ENCODE data around the gene OSBP2. TPM values are rescaled to one million over a fixed set of nuclear protein-coding genes. Genes with fewer than 3 reads are reported as not detected.

The OSBP2 gene
- total RNA-seq, 2 experiments from 2014 or later = 1.2 to 1.6 TPM

DNA sequence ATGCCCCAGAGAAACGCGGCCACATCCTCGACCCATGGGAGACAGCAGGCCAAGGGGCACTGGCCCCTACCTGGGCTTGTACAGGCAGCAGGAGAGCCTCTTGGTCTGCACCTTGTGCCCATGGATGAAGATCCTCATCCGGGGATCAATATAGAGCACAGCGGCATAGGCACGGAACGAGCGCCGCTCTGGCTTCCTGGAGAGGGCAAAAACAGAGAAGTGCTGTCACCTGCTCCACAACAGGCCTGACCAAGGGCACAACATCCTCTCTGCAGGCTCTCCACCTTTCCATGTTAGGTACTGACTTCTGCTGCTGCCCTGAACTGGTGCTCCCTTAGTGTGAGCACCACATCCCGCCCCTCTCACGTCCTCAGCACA lies 246.7 kb downstream of the OSBP2 start:
- peaks cover 86% of the 10 kb centered on the region for H3K36me3 Mint-ChIP-seq (ENCODE audit: low read depth)
- POLR2A ChIA-PET = interaction anchor here (0.7 to 7.2 kb wide), 9 partner anchors 10 to 350 kb away, joined by 3 to 104 read pairs (median 8); partner anchors contain the start of genes MORC2, PIK3IP1, SMTN and TUG1
- no peaks in the 10 kb centered on the region for H3K27me3 Mint-ChIP-seq
- CTCF ChIA-PET = interaction anchor here (1.0 to 1.4 kb wide), 3 partner anchors 19 to 28 kb away, joined by 6 read pairs; partner anchors contain the start of gene TUG1
- peak overlapping the region; percentile 92 for H3K27ac Mint-ChIP-seq
- DNase-seq = peak in 7 of 14 experiments; percentile 9 to 57 (median 29)
- H3K4me3 Mint-ChIP-seq = peak overlapping the region; percentile 86
- H3K36me3 ChIP-seq (ENCODE audit: insufficient read depth, low read length) = peaks cover 64% of the 10 kb centered on the region
- peak overlapping the region; percentile 65 for H3K4me3 ChIP-seq (ENCODE audit: low read length)
- peaks cover 80% of the 10 kb centered on the region for H3K4me1 ChIP-seq (ENCODE audit: insufficient read depth, low read length)
- no peaks in the 10 kb centered on the region for H3K27me3 ChIP-seq (ENCODE audit: control insufficient read depth in 1 of 2, insufficient read depth in 2 of 2, low read length in 2 of 2)
- no peaks in the 10 kb centered on the region for H3K9me3 Mint-ChIP-seq
- TF ChIP-seq, protein P1, sequence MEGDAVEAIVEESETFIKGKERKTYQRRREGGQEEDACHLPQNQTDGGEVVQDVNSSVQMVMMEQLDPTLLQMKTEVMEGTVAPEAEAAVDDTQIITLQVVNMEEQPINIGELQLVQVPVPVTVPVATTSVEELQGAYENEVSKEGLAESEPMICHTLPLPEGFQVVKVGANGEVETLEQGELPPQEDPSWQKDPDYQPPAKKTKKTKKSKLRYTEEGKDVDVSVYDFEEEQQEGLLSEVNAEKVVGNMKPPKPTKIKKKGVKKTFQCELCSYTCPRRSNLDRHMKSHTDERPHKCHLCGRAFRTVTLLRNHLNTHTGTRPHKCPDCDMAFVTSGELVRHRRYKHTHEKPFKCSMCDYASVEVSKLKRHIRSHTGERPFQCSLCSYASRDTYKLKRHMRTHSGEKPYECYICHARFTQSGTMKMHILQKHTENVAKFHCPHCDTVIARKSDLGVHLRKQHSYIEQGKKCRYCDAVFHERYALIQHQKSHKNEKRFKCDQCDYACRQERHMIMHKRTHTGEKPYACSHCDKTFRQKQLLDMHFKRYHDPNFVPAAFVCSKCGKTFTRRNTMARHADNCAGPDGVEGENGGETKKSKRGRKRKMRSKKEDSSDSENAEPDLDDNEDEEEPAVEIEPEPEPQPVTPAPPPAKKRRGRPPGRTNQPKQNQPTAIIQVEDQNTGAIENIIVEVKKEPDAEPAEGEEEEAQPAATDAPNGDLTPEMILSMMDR (IDR thresholded peaks at IDR 0.05) = no peak
- peak overlapping the region; percentile 59 to 70 for H3K27ac ChIP-seq (ENCODE audit: low read depth in 1 of 2, low read length in 2 of 2)
- no peaks in the 10 kb centered on the region for H3K9me3 ChIP-seq (ENCODE audit: control insufficient read depth in 1 of 2, insufficient read depth in 1 of 2, low read length in 2 of 2)
- intact Hi-C loops (cut with DNase I, micrococcal nuclease) = loop anchor here (2.0 to 10.0 kb wide), 3 partner anchors 21 to 213 kb away; partner anchors contain the start of genes MORC2 (in 1 of the 2) and TUG1 (in 1 of the 2)
- peaks cover 85% of the 10 kb centered on the region for H3K4me1 Mint-ChIP-seq (ENCODE audit: low read depth)
- peak; percentile 17 for ATAC-seq (ENCODE audit: poor library complexity)

DNA sequence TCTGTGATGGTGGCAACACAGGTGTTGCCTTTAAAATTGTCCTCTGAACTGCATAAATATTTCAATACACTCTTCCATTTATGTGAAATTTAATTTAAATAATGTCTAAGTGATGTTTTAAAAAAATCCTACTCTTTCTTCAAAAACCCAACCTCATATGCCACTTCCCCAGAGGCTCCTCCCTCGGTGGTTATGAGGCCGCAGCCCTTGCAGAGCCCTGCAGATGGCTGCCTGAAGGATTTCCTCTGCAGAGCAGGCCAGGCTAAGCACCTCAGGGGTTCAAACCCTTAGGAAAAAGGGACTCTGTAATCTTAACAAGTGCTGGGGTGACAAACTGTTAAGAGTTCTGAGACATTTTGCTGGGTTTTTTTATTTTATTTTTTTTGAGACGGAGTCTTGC lies 248.7 kb downstream of the OSBP2 start:
- CTCF ChIA-PET = no interaction called here
- Mint-ChIP-seq H3K4me1 (ENCODE audit: low read depth) (peaks cover 79% of the 10 kb centered on the region), H3K9me3 (no peaks in the 10 kb centered on the region), H3K27ac (peak overlapping the region; percentile 92), H3K36me3 (ENCODE audit: low read depth) (peaks cover 72% of the 10 kb centered on the region), H3K4me3 (peak overlapping the region; percentile 69), H3K27me3 (no peaks in the 10 kb centered on the region)
- TF ChIP-seq, protein P1 (IDR thresholded peaks at IDR 0.05) = no peak
- peak; percentile 84 for ATAC-seq (ENCODE audit: poor library complexity)
- H3K9me3 ChIP-seq (ENCODE audit: control insufficient read depth in 1 of 2, insufficient read depth in 1 of 2, low read length in 2 of 2) = no peaks in the 10 kb centered on the region
- peaks cover 67% of the 10 kb centered on the region for H3K4me1 ChIP-seq (ENCODE audit: insufficient read depth, low read length)
- no peaks in the 10 kb centered on the region for H3K27me3 ChIP-seq (ENCODE audit: control insufficient read depth in 1 of 2, insufficient read depth in 2 of 2, low read length in 2 of 2)
- POLR2A ChIA-PET = interaction anchor here (7.2 kb wide), 1 partner anchor 25 kb away, joined by 104 read pairs; the partner anchor contains the start of genes MORC2 and TUG1
- peaks cover 57% of the 10 kb centered on the region for H3K36me3 ChIP-seq (ENCODE audit: insufficient read depth, low read length)
- H3K4me3 ChIP-seq (ENCODE audit: low read length) = no peak overlapping the region
- peak; percentile 41 to 88 (median 62) for DNase-seq
- no peak overlapping the region for H3K27ac ChIP-seq (ENCODE audit: low read depth in 1 of 2, low read length in 2 of 2)
- intact Hi-C loops (cut with DNase I, micrococcal nuclease) = loop anchor here (2.0 to 10.0 kb wide), 2 partner anchors 25 to 211 kb away; partner anchors contain the start of genes MORC2 (in 1 of the 2) and TUG1 (in 1 of the 2)

DNA sequence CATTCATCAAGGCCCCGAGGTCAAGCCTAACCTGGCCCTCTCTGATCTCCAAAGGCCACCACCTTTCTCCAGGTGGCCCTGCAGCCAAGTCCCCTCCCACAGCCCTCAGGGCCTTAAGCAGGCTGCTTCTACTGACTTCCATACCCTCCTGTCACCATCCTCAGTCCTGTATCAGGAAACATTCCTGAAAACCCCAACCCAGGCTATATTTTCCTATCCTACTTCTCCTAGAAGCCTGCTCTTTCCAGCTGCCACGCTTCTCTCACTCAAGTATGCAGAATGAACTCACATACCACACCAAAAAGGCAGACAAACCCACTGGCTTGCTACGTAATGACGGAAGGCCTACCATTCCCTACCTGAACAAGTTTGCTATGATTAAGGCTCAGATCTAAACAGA lies 250.3 kb downstream of the OSBP2 start:
- H3K4me3 ChIP-seq (ENCODE audit: low read length) = no peak overlapping the region
- peaks cover 73% of the 10 kb centered on the region for H3K36me3 Mint-ChIP-seq (ENCODE audit: low read depth)
- H3K9me3 ChIP-seq (ENCODE audit: control insufficient read depth in 1 of 2, insufficient read depth in 1 of 2, low read length in 2 of 2) = no peaks in the 10 kb centered on the region
- H3K9me3 Mint-ChIP-seq = no peaks in the 10 kb centered on the region
- DNase-seq = no peak
- intact Hi-C loops (cut with DNase I, micrococcal nuclease) = loop anchor here (5.0 to 10.0 kb wide), 2 partner anchors 210 to 287 kb away; no protein-coding TSS in a partner anchor
- POLR2A ChIA-PET = interaction anchor here (2.4 to 7.2 kb wide), 2 partner anchors 24 to 140 kb away, joined by 9 to 104 read pairs; partner anchors contain the start of genes MORC2 and TUG1
- H3K4me1 ChIP-seq (ENCODE audit: insufficient read depth, low read length) = peaks cover 51% of the 10 kb centered on the region
- CTCF ChIA-PET = interaction anchor here (3.2 kb wide), 1 partner anchor 140 kb away, joined by 14 read pairs; no protein-coding TSS in a partner anchor
- ATAC-seq (ENCODE audit: poor library complexity) = no peak
- TF ChIP-seq, protein P1 (IDR thresholded peaks at IDR 0.05) = no peak
- peak overlapping the region; percentile 24 for H3K27ac Mint-ChIP-seq
- peaks cover 66% of the 10 kb centered on the region for H3K4me1 Mint-ChIP-seq (ENCODE audit: low read depth)
- H3K27ac ChIP-seq (ENCODE audit: low read depth in 1 of 2, low read length in 2 of 2) = no peak overlapping the region
- H3K27me3 Mint-ChIP-seq = no peaks in the 10 kb centered on the region
- no peaks in the 10 kb centered on the region for H3K27me3 ChIP-seq (ENCODE audit: control insufficient read depth in 1 of 2, insufficient read depth in 2 of 2, low read length in 2 of 2)
- H3K4me3 Mint-ChIP-seq = no peak overlapping the region
- H3K36me3 ChIP-seq (ENCODE audit: insufficient read depth, low read length) = peaks cover 58% of the 10 kb centered on the region
